C4-2B (cell line): Measurements from ENCODE around the gene SOX5.

Experiments used
- H3K27ac ChIP-seq: fragments of 450-650 bp; 2 replicates; pipeline ENCODE4 v1.5.1; 2017
- CTCF ChIP-seq: fragments of 450-650 bp; conservative IDR thresholded peaks from 2 replicates; pipeline ENCODE4 v1.5.1; 2017; ENCODE audit warnings: mild to moderate bottlenecking
- ZFX ChIP-seq: fragments of 450-650 bp; IDR thresholded peaks from 2 replicates; pipeline ENCODE4 v1.6.1; 2017

Gene SOX5

GRCh38 chr12:23949348-23950209, at the start of gene SOX5:
Gene SOX5 (minus strand): TSS chr12:23949670. CDS start chr12:23949601, 69 bp downstream.
- no peak for TF ChIP-seq ZFX
- TF ChIP-seq CTCF, result no peak
- H3K27ac ChIP-seq, result no peak within 1 kb of the TSS

- TF ChIP-seq ZFX (no peak), CTCF (no peak)
- H3K27ac ChIP-seq, result no peak overlapping the region
These were observed 37.6 kb upstream of the SOX5 start for GRCh38 chr12:23987046-23987445.

DNA sequence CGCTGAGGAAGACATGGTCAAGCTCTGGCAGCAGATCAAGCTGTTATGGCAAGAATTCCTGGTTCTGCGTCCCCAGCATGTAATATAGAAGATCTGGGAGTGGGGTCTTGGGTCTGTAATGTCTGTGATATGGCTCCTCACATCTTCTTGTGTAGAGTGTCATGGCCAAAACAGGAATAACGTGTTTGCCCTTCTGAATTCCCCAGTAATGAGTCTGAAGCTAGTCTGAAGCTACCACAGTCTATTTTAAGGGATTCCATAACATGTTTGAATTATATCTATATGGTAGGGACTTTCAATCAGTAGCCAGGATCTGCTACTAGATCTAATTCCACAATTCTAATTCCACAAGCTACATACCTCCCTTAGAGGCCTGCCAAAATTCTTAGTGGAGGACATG, 31.4 kb upstream of the SOX5 start:
- H3K27ac ChIP-seq, result no peak overlapping the region
- TF ChIP-seq ZFX (no peak), CTCF (no peak)

- no peak overlapping the region for H3K27ac ChIP-seq
- TF ChIP-seq CTCF (no peak), ZFX (no peak)
These were observed 15.3 kb upstream of the SOX5 start for GRCh38 chr12:23964812-23965211.

DNA sequence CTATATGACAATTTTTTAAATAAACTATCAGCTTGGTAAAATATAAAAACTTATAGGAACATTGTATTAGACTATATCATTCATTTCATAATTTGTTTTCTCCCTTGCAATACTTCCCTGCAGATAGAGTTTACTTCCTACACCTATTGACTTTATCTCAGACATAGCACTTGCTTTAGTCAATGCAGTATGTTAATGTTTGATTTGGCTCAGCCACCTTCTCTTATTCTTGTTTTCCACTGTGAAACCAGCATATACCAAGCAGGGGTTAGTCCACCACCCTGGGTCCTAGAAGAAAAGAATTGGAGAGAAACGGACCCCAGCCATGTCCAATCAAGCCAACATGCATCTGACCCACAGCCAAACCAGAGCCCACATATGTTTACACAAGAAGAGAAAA, 10.4 kb upstream of the SOX5 start:
- no peak overlapping the region for H3K27ac ChIP-seq
- TF ChIP-seq ZFX, result no peak
- no peak for TF ChIP-seq CTCF

GRCh38 chr12:23954332-23954731, 4.9 kb upstream of the SOX5 start:
- TF ChIP-seq ZFX, result no peak
- TF ChIP-seq CTCF, result no peak

GRCh38 chr12:23952071-23952470, 2.6 kb upstream of the SOX5 start:
- no peak overlapping the region for H3K27ac ChIP-seq
- TF ChIP-seq CTCF, result no peak

More at GRCh38 chr12:23954332-23954731, 4.9 kb upstream of the SOX5 start:
- H3K27ac ChIP-seq, result no peak overlapping the region
